Measurements from ENCODE around the gene LDAH.

DNA sequence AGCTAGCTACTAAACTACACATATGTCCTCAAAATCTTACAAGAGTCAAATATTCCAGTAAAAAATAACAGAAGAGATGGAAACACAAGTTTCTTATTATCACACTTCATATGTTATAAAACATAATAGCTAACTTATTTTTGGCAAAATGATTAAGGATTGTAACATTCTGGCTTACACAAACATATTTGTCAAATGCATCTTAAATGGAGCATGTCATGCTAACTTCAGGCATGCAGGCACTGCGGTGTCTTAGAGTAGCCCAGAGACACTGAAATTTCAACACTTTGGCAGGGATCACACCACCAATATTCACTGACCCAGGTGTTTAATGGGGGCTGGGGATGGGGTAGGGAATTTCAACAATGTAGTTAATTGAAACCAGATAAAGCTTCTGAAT is 51.6 kb downstream of the LDAH start:
- TF ChIP-seq POLR2A (IDR thresholded peaks at IDR 0.05) (no peak), CTCF (IDR thresholded peaks at IDR 0.05) (no peak), POLR2AphosphoS5 (IDR thresholded peaks at IDR 0.05) (no peak), EP300 (IDR thresholded peaks at IDR 0.05) (no peak)

Measured in sigmoid colon (tissue), 4 donors.